NCI-H2107 (cell line): ENCODE results near the gene LCE1A.
A peak's percentile ranks its signal among the peaks of the same experiment; 100 is the strongest.

Experiments
- DNase-seq: peaks from one replicate; lab custom pipeline; 2025; lab: John Stamatoyannopoulos, UW

LCE1A gene, protein sequence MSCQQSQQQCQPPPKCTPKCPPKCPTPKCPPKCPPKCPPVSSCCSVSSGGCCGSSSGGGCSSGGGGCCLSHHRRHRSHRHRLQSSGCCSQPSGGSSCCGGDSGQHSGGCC

GRCh38 chr1:152827173-152827572 lies at the start of gene LCE1A:
Gene LCE1A (plus strand): TSS chr1:152827473. CDS start chr1:152827473, 0 bp downstream.
- DNase-seq = no peak

- DNase-seq = no peak
Observed at GRCh38 chr1:152777510-152778137, 49.6 kb upstream of the LCE1A start.

DNA sequence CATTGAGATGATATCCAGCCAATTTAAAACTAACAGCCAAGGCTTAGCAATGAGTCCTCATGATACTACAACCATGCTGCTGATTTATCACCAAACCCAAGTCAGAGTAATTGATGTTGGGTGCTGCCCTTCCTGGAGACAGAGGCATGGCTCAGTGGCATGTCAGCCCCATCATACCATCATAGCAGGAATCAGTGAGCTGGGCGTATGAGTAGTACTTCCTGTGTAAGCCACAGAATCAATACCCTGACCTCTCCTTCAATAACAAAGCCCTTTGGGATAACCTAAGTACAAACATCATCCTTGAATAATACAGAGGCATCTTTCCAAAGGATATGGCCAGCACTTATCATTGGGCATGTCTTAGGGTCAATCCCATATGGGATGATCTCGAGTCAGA lies 44.2 kb upstream of the LCE1A start:
- no peak for DNase-seq

DNA sequence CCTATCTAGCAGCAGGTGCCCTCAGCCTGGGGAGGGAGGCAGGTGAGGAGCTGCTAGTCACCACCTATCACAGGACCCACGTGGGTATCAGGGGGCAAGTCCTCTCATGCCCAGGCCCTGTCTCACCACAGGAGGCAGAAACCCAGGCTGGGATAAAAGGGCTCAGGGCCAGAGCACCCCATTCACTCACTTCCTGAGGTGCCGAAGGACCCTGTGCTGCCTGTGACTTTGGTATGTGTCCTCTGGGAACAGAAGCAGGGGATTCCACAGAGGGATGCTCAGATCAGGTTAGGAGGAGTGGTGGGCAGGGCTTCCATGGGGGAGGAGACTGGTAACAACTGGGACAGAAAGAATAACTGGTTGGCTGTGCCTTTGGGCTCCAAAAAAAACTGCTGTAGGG lies 41.2 kb upstream of the LCE1A start, which contains the start of gene LCE1E:
LCE1E (plus strand) TSS at position 181 of the 400 bp plus-strand sequence. CDS start 1,043 bp downstream, outside the sequence.
- no peak for DNase-seq

DNA sequence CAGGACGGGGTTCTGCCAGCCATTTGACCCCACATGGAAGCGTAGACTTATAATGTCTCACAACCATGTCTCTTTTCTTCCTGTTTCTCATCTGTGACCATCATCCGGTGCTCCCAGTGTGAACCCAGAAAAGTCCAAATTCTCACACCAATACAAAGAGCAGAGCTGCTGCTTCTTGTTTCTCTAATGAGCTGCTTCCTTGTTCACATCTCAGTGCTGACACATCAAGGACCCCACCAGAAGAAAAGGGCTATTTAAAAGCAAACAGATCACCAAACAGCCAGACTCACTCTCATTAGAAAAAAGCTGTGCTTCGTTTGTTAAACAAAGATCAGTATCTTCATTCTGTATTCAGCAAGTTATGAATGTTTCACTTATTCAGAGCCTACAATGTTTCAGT lies 31.6 kb upstream of the LCE1A start:
- DNase-seq = no peak

GRCh38 chr1:152796421-152796820 lies 30.9 kb upstream of the LCE1A start, which contains the start of gene LCE1D:
Gene LCE1D (plus strand): TSS chr1:152796721. CDS start chr1:152797795, 1,074 bp downstream.
- no peak for DNase-seq

DNA sequence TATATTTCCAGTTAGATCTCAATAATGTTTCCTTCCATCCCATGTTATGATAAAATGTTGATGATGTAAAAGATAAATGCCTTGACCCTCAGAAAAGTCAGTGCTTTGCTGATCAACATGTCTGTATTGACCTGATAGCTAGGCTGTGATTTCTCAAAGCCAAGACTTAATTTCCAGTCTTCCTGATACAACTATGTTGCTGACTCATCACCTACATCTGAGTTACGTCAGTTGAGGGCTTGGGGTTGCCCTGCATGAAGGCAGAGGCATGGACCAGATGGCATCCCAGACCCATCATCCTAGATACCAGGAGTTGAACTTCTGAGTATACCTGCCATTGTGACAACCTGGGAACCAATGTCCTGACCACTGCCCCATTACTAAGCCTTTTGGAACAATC lies 25.9 kb upstream of the LCE1A start:
- DNase-seq = no peak

DNA sequence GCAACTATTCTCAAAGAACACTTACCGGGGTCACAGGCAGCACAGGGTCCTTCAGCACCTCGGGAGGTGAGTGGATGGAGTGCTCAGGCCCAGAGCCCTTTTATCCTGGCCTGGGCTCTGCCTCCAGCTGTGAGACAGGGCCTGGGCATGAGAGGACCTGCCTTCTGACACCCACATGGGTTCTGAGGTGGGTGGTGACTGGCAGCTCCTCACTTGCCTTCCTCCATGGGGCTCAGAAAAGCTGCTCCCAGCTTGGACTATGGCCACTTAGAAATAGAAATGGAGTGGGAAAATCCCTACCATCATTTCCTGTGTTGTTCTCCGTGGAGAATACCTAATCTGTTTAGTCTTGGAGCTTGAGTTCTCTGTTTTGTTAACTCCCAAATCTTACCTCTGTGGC lies 20.7 kb upstream of the LCE1A start, which contains the start of gene LCE1C:
LCE1C (minus strand) TSS at position 76 of the 400 bp plus-strand sequence. CDS start 1,173 bp downstream, outside the sequence.
- no peak for DNase-seq

- DNase-seq = no peak
Observed at GRCh38 chr1:152811050-152811449, 16.2 kb upstream of the LCE1A start.

DNA sequence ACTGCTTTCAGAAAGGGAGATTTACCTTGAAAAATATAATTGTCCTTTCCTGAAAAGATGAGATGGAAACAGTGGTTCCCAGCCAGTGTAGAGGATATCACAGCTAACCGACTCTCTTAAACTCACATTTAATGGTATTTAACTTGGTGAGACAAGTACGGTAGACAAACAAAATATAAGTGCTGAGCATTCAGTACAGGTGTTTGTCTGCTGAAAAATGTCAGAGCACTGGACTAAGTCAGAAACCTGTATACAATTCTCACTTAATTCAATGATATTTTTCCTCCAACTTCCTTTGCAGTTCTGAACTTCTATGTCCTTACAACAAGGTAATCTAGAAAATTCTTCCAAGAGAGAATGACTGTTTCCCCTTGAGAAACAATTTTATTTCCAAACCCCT lies 15.6 kb upstream of the LCE1A start, which contains the start of gene LCE1B:
LCE1B (plus strand) TSS at position 301 of the 400 bp plus-strand sequence. CDS start 476 bp downstream, outside the sequence.
- no peak for DNase-seq

GRCh38 chr1:152817309-152817708 lies 10.0 kb upstream of the LCE1A start:
- no peak for DNase-seq

GRCh38 chr1:152823294-152823693 lies 4.0 kb upstream of the LCE1A start:
- no peak for DNase-seq

DNA sequence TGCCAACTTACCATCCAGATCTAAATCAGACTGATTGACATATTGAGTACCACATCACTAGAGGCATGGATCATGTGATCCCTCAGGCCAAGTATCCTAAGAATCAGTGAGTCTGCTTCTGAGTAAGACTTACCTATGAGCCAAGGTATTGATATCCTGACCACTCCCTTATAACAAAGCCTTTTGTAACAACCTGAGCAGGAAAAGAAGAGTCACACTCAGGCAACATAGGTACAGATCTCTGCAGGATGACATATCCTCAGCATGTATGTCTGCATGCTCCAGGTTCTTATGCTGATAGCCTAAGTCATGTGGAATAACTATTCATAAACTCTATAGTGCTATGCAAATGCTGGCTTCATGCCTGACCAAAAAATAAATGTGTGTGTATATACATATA lies 2.3 kb upstream of the LCE1A start:
- no peak for DNase-seq

- DNase-seq = no peak
Observed at GRCh38 chr1:152836870-152837269, 9.6 kb downstream of the LCE1A start.

DNA sequence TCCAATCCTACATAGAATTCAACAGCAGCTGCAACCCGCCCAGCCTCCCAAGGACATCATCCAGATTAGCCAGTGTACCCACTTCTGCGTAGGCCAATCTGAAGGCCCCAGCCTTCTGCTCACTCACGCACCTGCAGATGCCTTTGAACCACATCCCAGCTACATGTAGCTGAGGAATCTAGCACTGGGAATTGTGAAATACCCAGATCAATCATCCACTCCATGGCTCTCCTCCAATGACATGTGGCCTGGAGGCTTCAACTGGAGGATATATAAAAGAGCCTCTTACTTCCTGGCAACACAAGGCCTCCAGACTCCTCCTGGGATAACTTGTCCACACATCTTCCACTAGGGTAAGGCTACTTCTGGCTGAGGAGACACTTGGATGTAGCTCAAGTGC lies 15.3 kb downstream of the LCE1A start, which contains the start of gene LCE6A:
LCE6A (plus strand) TSS at position 301 of the 400 bp plus-strand sequence. CDS start 665 bp downstream, outside the sequence.
- no peak for DNase-seq

- DNase-seq = no peak
Observed at GRCh38 chr1:152855661-152856060, 28.4 kb downstream of the LCE1A start.

DNA sequence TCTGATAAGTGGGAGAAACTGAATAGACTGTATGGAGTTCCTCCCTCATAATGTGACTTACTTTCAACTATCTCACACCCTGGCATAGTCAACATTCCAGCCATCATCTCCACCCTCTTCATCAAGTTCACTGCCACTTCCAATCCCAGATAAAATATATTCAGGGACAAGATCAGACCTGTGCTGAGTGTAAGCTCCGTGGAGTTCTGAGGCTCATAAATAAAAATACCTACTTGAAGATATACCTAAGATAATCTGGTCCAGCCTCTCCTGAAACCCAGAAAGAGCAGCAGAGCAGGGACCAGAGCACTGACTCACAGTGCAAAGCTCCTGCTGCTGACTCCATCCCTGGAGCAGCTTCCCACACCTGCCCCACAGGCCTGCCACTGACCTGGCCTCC lies 30.8 kb downstream of the LCE1A start:
- DNase-seq = no peak

DNA sequence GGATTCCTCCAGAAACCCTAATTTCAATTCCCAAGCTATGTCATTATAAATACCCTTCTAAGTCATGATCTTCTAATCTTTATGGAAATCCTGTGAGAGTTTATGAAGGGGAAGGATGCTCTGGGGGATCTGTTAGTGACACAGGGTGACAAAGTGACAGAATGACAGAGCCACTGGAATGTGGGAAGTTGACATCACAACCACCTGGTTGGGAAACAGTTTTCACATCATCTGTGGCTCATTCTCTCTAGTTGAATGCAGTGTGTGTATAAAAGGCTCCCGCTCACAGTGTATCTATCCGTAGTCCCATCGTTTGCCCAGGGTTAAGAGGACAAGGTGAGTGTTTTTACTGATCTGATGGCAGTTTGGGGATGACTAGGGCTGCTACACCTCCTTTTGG lies 32.4 kb downstream of the LCE1A start, which contains the start of gene LCE7A:
LCE7A (plus strand) TSS at position 301 of the 400 bp plus-strand sequence. CDS start 702 bp downstream, outside the sequence.
- DNase-seq = no peak

GRCh38 chr1:152860129-152860528 lies 32.9 kb downstream of the LCE1A start:
- DNase-seq = no peak

DNA sequence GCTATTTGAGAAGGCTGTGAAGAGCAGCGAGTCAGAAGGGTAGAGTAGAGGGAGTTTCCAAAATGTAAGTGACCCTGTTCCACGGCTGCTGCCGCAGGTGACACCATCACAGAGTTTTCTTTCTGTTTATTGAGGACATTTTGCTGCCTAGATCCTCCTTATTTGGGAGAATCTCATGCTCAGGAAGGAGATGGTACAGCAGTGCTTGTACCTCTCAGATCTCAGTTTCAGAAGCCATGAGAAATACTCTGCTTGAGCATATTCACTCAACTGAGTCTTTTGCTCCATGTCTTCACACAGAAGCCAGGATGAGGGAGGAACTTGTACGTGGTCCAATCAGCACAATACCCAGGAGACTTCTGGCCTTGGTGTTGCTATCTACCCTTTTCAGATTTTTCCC lies 34.1 kb downstream of the LCE1A start:
- no peak for DNase-seq

DNA sequence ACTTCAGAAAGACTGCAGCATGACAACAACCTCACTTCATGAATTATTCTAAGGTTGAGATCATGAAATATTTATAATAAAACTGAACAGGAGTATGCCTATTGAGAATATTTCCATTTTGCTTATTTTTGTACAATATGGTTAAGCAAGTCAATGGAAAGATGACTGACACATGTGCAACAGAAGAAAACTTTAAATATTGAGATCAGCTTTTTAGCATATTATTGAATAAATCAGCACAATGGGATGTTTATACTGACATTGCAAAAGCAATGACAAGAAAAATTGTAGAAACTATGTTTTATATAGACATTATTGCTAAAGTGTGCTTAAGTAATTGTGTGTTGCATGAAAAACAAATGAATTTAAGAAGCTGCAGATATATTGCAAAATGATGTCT lies 37.2 kb downstream of the LCE1A start:
- DNase-seq = no peak

GRCh38 chr1:152866321-152866720 lies 39.0 kb downstream of the LCE1A start:
- no peak for DNase-seq

- peak; percentile 46 for DNase-seq
Observed at GRCh38 chr1:152869808-152870419, 42.6 kb downstream of the LCE1A start.
